Kidney epithelial cell (primary cell): ENCODE data around the gene PEX5L. TPM values are rescaled to one million over a fixed set of nuclear protein-coding genes. Genes with fewer than 3 reads are reported as not detected.

ENCODE experiments used
- DNase-seq: peaks from one replicate; pipeline ENCODE4 v3.0.0-alpha.2; 2010; ENCODE audit warnings: low read depth
- H3K27me3 ChIP-seq: 2 replicates; pipeline ENCODE4 v1.6.0; 2011; ENCODE audit warnings: low read length; ENCODE audit not compliant: control insufficient read depth, insufficient read depth
- H3K36me3 ChIP-seq: 2 replicates; pipeline ENCODE4 v1.5.1; 2011; ENCODE audit warnings: low read length; ENCODE audit not compliant: control insufficient read depth, insufficient read depth
- H3K4me3 ChIP-seq: 2 replicates; pipeline ENCODE4 v1.5.1; 2011; ENCODE audit warnings: low read depth, mild to moderate bottlenecking, control low read depth, low read length
- CTCF ChIP-seq: IDR thresholded peaks from 2 replicates; pipeline ENCODE4 v1.5.1; 2011; ENCODE audit warnings: mild to moderate bottlenecking, moderate library complexity, low read length, control low read depth, inconsistent platforms; ENCODE audit not compliant: insufficient read depth, poor library complexity, severe bottlenecking
- total RNA-seq: library from RNA; depleted of rRNA; stranded (reverse); fragments of >200 nt; gene quantifications from 2 replicates; pipeline ENCODE4 v1.2.3, GENCODE V29; 2015

PEX5L gene
- total RNA-seq, 1 donor from 2014 or later = 0.04 TPM

- TF ChIP-seq CTCF = no peak
- H3K27me3 ChIP-seq = no peaks in the 10 kb centered on the region
- no peak overlapping the region for H3K4me3 ChIP-seq
- DNase-seq = no peak
- H3K36me3 ChIP-seq = peaks cover 1% of the 10 kb centered on the region
Measured at GRCh38 chr3:179766416-179767133, 270.2 kb downstream of the PEX5L start.

GRCh38 chr3:179765396-179765795 lies 271.3 kb downstream of the PEX5L start:
- Histone ChIP-seq H3K36me3 (peaks cover 1% of the 10 kb centered on the region), H3K4me3 (no peak overlapping the region), H3K27me3 (no peaks in the 10 kb centered on the region)
- TF ChIP-seq CTCF = no peak
- no peak for DNase-seq

GRCh38 chr3:179760944-179761343 lies 275.8 kb downstream of the PEX5L start:
- Histone ChIP-seq H3K27me3 (no peaks in the 10 kb centered on the region), H3K36me3 (peaks cover 1% of the 10 kb centered on the region), H3K4me3 (no peak overlapping the region)
- no peak for DNase-seq
- no peak for TF ChIP-seq CTCF

GRCh38 chr3:179750720-179751328 lies 285.9 kb downstream of the PEX5L start:
- H3K27me3 ChIP-seq = no peaks in the 10 kb centered on the region
- no peaks in the 10 kb centered on the region for H3K36me3 ChIP-seq
- H3K4me3 ChIP-seq = no peak overlapping the region
- no peak for DNase-seq
- TF ChIP-seq CTCF = peak; percentile 67

- Histone ChIP-seq H3K36me3 (peaks cover 2% of the 10 kb centered on the region), H3K27me3 (no peaks in the 10 kb centered on the region), H3K4me3 (no peak overlapping the region)
- no peak for TF ChIP-seq CTCF
- DNase-seq = no peak
Measured at GRCh38 chr3:179745716-179746115, 291.0 kb downstream of the PEX5L start.
